ENCODE measurements around the gene CERK.

Gene CERK

GRCh38 chr22:46748908-46749675 lies 11.0 kb upstream of the CERK start:
- Histone ChIP-seq H3K4me3 (ENCODE audit: insufficient read length, low read depth) (no peak overlapping the region), H3K4me1 (ENCODE audit: insufficient read depth, insufficient read length) (no peaks in the 10 kb centered on the region), H3K9me3 (ENCODE audit: insufficient read depth, low read length) (no peaks in the 10 kb centered on the region), H3K27me3 (ENCODE audit: insufficient read depth, insufficient read length) (no peaks in the 10 kb centered on the region), H3K36me3 (ENCODE audit: insufficient read depth, insufficient read length, low read length) (no peaks in the 10 kb centered on the region), H3K9ac (ENCODE audit: insufficient read length, low read depth) (no peak overlapping the region)
- DNase-seq (ENCODE audit: low read depth, low spot score): no peak
- TF ChIP-seq SUZ12 (IDR thresholded peaks at IDR 0.05; ENCODE audit: extremely low read depth, insufficient read depth, insufficient read length): no peak
- TF ChIP-seq YY1 (IDR thresholded peaks at IDR 0.05; ENCODE audit: insufficient read depth, insufficient read length): no peak
- no peak for TF ChIP-seq ZNF274 (IDR thresholded peaks at IDR 0.05; ENCODE audit: low read depth, low read length)

GRCh38 chr22:46748206-46748907 lies 10.3 kb upstream of the CERK start:
- Histone ChIP-seq H3K9me3 (ENCODE audit: insufficient read depth, low read length) (no peaks in the 10 kb centered on the region), H3K9ac (ENCODE audit: insufficient read length, low read depth) (no peak overlapping the region), H3K36me3 (ENCODE audit: insufficient read depth, insufficient read length, low read length) (no peaks in the 10 kb centered on the region), H3K27me3 (ENCODE audit: insufficient read depth, insufficient read length) (no peaks in the 10 kb centered on the region), H3K4me3 (ENCODE audit: insufficient read length, low read depth) (no peak overlapping the region), H3K4me1 (ENCODE audit: insufficient read depth, insufficient read length) (no peaks in the 10 kb centered on the region)
- no peak for DNase-seq (ENCODE audit: low read depth, low spot score)
- TF ChIP-seq ZNF274 (IDR thresholded peaks at IDR 0.05; ENCODE audit: low read depth, low read length) (no peak), YY1 (IDR thresholded peaks at IDR 0.05; ENCODE audit: insufficient read depth, insufficient read length) (no peak), SUZ12 (IDR thresholded peaks at IDR 0.05; ENCODE audit: extremely low read depth, insufficient read depth, insufficient read length) (no peak)

GRCh38 chr22:46747646-46748045 lies 9.6 kb upstream of the CERK start:
- H3K9me3 ChIP-seq (ENCODE audit: insufficient read depth, low read length): no peaks in the 10 kb centered on the region
- H3K4me3 ChIP-seq (ENCODE audit: insufficient read length, low read depth): no peak overlapping the region
- TF ChIP-seq YY1 (IDR thresholded peaks at IDR 0.05; ENCODE audit: insufficient read depth, insufficient read length) (no peak), ZNF274 (IDR thresholded peaks at IDR 0.05; ENCODE audit: low read depth, low read length) (no peak), SUZ12 (IDR thresholded peaks at IDR 0.05; ENCODE audit: extremely low read depth, insufficient read depth, insufficient read length) (no peak)
- H3K9ac ChIP-seq (ENCODE audit: insufficient read length, low read depth): no peak overlapping the region
- no peaks in the 10 kb centered on the region for H3K36me3 ChIP-seq (ENCODE audit: insufficient read depth, insufficient read length, low read length)
- H3K27me3 ChIP-seq (ENCODE audit: insufficient read depth, insufficient read length): no peaks in the 10 kb centered on the region
- no peak for DNase-seq (ENCODE audit: low read depth, low spot score)
- H3K4me1 ChIP-seq (ENCODE audit: insufficient read depth, insufficient read length): no peaks in the 10 kb centered on the region

GRCh38 chr22:46746620-46747019 lies 8.6 kb upstream of the CERK start:
- DNase-seq (ENCODE audit: low read depth, low spot score): no peak
- Histone ChIP-seq H3K4me3 (ENCODE audit: insufficient read length, low read depth) (no peak overlapping the region), H3K27me3 (ENCODE audit: insufficient read depth, insufficient read length) (no peaks in the 10 kb centered on the region), H3K36me3 (ENCODE audit: insufficient read depth, insufficient read length, low read length) (no peaks in the 10 kb centered on the region), H3K4me1 (ENCODE audit: insufficient read depth, insufficient read length) (no peaks in the 10 kb centered on the region), H3K9me3 (ENCODE audit: insufficient read depth, low read length) (no peaks in the 10 kb centered on the region), H3K9ac (ENCODE audit: insufficient read length, low read depth) (no peak overlapping the region)
- no peak for TF ChIP-seq SUZ12 (IDR thresholded peaks at IDR 0.05; ENCODE audit: extremely low read depth, insufficient read depth, insufficient read length)
- TF ChIP-seq YY1 (IDR thresholded peaks at IDR 0.05; ENCODE audit: insufficient read depth, insufficient read length): no peak
- no peak for TF ChIP-seq ZNF274 (IDR thresholded peaks at IDR 0.05; ENCODE audit: low read depth, low read length)

GRCh38 chr22:46746192-46746591 lies 8.1 kb upstream of the CERK start:
- Histone ChIP-seq H3K36me3 (ENCODE audit: insufficient read depth, insufficient read length, low read length) (no peaks in the 10 kb centered on the region), H3K9ac (ENCODE audit: insufficient read length, low read depth) (no peak overlapping the region), H3K4me1 (ENCODE audit: insufficient read depth, insufficient read length) (no peaks in the 10 kb centered on the region), H3K27me3 (ENCODE audit: insufficient read depth, insufficient read length) (no peaks in the 10 kb centered on the region), H3K9me3 (ENCODE audit: insufficient read depth, low read length) (no peaks in the 10 kb centered on the region), H3K4me3 (ENCODE audit: insufficient read length, low read depth) (no peak overlapping the region)
- TF ChIP-seq YY1 (IDR thresholded peaks at IDR 0.05; ENCODE audit: insufficient read depth, insufficient read length) (no peak), ZNF274 (IDR thresholded peaks at IDR 0.05; ENCODE audit: low read depth, low read length) (no peak), SUZ12 (IDR thresholded peaks at IDR 0.05; ENCODE audit: extremely low read depth, insufficient read depth, insufficient read length) (no peak)
- no peak for DNase-seq (ENCODE audit: low read depth, low spot score)

GRCh38 chr22:46744581-46744980 lies 6.5 kb upstream of the CERK start:
- Histone ChIP-seq H3K36me3 (ENCODE audit: insufficient read depth, insufficient read length, low read length) (no peaks in the 10 kb centered on the region), H3K4me3 (ENCODE audit: insufficient read length, low read depth) (no peak overlapping the region), H3K27me3 (ENCODE audit: insufficient read depth, insufficient read length) (no peaks in the 10 kb centered on the region), H3K9me3 (ENCODE audit: insufficient read depth, low read length) (no peaks in the 10 kb centered on the region), H3K4me1 (ENCODE audit: insufficient read depth, insufficient read length) (no peaks in the 10 kb centered on the region), H3K9ac (ENCODE audit: insufficient read length, low read depth) (no peak overlapping the region)
- TF ChIP-seq SUZ12 (IDR thresholded peaks at IDR 0.05; ENCODE audit: extremely low read depth, insufficient read depth, insufficient read length) (no peak), ZNF274 (IDR thresholded peaks at IDR 0.05; ENCODE audit: low read depth, low read length) (no peak), YY1 (IDR thresholded peaks at IDR 0.05; ENCODE audit: insufficient read depth, insufficient read length) (no peak)
- DNase-seq (ENCODE audit: low read depth, low spot score): no peak

- DNase-seq (ENCODE audit: low read depth, low spot score): no peak
- no peaks in the 10 kb centered on the region for H3K9me3 ChIP-seq (ENCODE audit: insufficient read depth, low read length)
- H3K4me3 ChIP-seq (ENCODE audit: insufficient read length, low read depth): no peak overlapping the region
- H3K36me3 ChIP-seq (ENCODE audit: insufficient read depth, insufficient read length, low read length): no peaks in the 10 kb centered on the region
- H3K9ac ChIP-seq (ENCODE audit: insufficient read length, low read depth): no peak overlapping the region
- H3K4me1 ChIP-seq (ENCODE audit: insufficient read depth, insufficient read length): peaks cover 10% of the 10 kb centered on the region
- TF ChIP-seq ZNF274 (IDR thresholded peaks at IDR 0.05; ENCODE audit: low read depth, low read length) (no peak), YY1 (IDR thresholded peaks at IDR 0.05; ENCODE audit: insufficient read depth, insufficient read length) (no peak), SUZ12 (IDR thresholded peaks at IDR 0.05; ENCODE audit: extremely low read depth, insufficient read depth, insufficient read length) (no peak)
- no peaks in the 10 kb centered on the region for H3K27me3 ChIP-seq (ENCODE audit: insufficient read depth, insufficient read length)
Measured at GRCh38 chr22:46742576-46743221, 4.6 kb upstream of the CERK start.
